GM12878 (cell line): ENCODE measurements around the gene AMBRA1. TPM values are rescaled to one million over a fixed set of nuclear protein-coding genes. Genes with fewer than 3 reads are reported as not detected.

ENCODE experiments used
- ATAC-seq: fragments of 200-7000 bp; cut with Tn5 transposase; 3 replicates; pipeline ENCODE4 v1.9.1; 2020; ENCODE audit warnings: mild to moderate bottlenecking, moderate library complexity
- BruUV-seq: library from RNA; stranded (reverse); fragments of 400-500 nt; replicated peaks from 2 replicates; lab custom pipeline; 2021; lab: Mats Ljungman, UMichigan
- CTCF ChIA-PET: fragments of 300-600 bp; sonication (Branson Sonifier 250); formaldehyde crosslinking; extraction: SDS; loops from one replicate; lab custom pipeline; 2021; ENCODE audit warnings: inconsistent platforms; lab: Yijun Ruan, JAX
- POLR2A ChIA-PET: fragments of 350-600 bp; formaldehyde crosslinking; extraction: SDS; loops from one replicate; lab custom pipeline; 2021; ENCODE audit warnings: inconsistent platforms; lab: Charles Lee
- RAD21 ChIA-PET: fragments of 300-600 bp; sonication (Branson Sonifier 250); formaldehyde crosslinking; loops from one replicate; lab custom pipeline; 2023; ENCODE audit warnings: antibody characterized with exemption; ENCODE audit not compliant: unreplicated experiment; lab: Charles Lee
- SMC1A ChIA-PET: fragments of 300-600 bp; sonication (Branson Sonifier 250); formaldehyde crosslinking; loops from one replicate; lab custom pipeline; 2023; ENCODE audit not compliant: unreplicated experiment, uncharacterized antibody; lab: Charles Lee
- DNase-seq: peaks from one replicate; pipeline ENCODE4 v3.0.0-alpha.2; 2011; ENCODE audit warnings: low read depth, low spot score
- FAIRE-seq: peaks from 3 replicates; lab custom pipeline; 2011; peaks lifted over from hg19 to GRCh38; lab: Jason Lieb, UNC
- H2AFZ ChIP-seq: 2 replicates; pipeline ENCODE4 v1.6.0; 2011; ENCODE audit warnings: low read depth, low read length, control low read depth; ENCODE audit not compliant: control insufficient read depth
- H3K27ac ChIP-seq: 2 replicates; pipeline ENCODE4 v1.5.1; 2011; ENCODE audit warnings: control low read depth; ENCODE audit not compliant: control insufficient read depth, insufficient read depth
- H3K27me3 ChIP-seq, 2 experiments: replicated peaks in 1 of 2; 2 replicates each; pipeline versions ENCODE4 v1.6.0 to v1.6.1; 2011; ENCODE audit warnings: low read length in 1 of 2; ENCODE audit not compliant: control insufficient read depth in 2 of 2, insufficient read depth in 2 of 2
- H3K36me3 ChIP-seq, 2 experiments: 2 replicates each; pipeline ENCODE4 v1.5.1; 2011; ENCODE audit warnings: low read length in 1 of 2; ENCODE audit not compliant: control insufficient read depth in 2 of 2, insufficient read depth in 2 of 2
- H3K4me1 ChIP-seq: 2 replicates; pipeline ENCODE4 v1.6.1; 2011; ENCODE audit warnings: mild to moderate bottlenecking, low read length, moderate library complexity, mixed read lengths; ENCODE audit not compliant: control insufficient read depth, insufficient read depth
- H3K4me2 ChIP-seq: 2 replicates; pipeline ENCODE4 v1.6.0; 2011; ENCODE audit warnings: control low read depth; ENCODE audit not compliant: control insufficient read depth, insufficient read depth
- H3K4me3 ChIP-seq: fragments of 200-600 bp; sonication (generic); 2 replicates; pipeline ENCODE4 v1.5.1; 2016
- H3K79me2 ChIP-seq: 2 replicates; pipeline ENCODE4 v1.6.0; 2011; ENCODE audit warnings: low read length; ENCODE audit not compliant: control insufficient read depth, insufficient read depth
- H3K9ac ChIP-seq: 2 replicates; pipeline ENCODE4 v1.8.0; 2011; ENCODE audit warnings: low read length, control low read depth, mixed read lengths; ENCODE audit not compliant: control insufficient read depth, insufficient read depth
- H3K9me3 ChIP-seq: replicated peaks from 3 replicates; pipeline ENCODE4 v1.5.1; 2011; ENCODE audit warnings: mild to moderate bottlenecking, low read length; ENCODE audit not compliant: control insufficient read depth, insufficient read depth
- H4K20me1 ChIP-seq: 2 replicates; pipeline ENCODE4 v1.6.0; 2011; ENCODE audit not compliant: control insufficient read depth, insufficient read depth
- ASH2L ChIP-seq: fragments of 300-600, 200-600 bp; sonication (generic); IDR thresholded peaks from 2 replicates; pipeline ENCODE4 v1.6.1; 2017; ENCODE audit warnings: low read depth, mild to moderate bottlenecking, borderline replicate concordance
- ATF2 ChIP-seq: IDR thresholded peaks from 2 replicates; pipeline ENCODE4 v1.6.1; 2012; ENCODE audit warnings: low read length, inconsistent platforms
- E2F8 ChIP-seq: fragments of 450-650 bp; IDR thresholded peaks from 2 replicates; pipeline ENCODE4 v1.6.1; 2018; ENCODE audit warnings: mild to moderate bottlenecking, low read depth, moderate library complexity; ENCODE audit not compliant: partially characterized antibody
- ETV6 ChIP-seq, 2 experiments: fragments of 450-650 bp in 1 of 2; IDR thresholded peaks in 1 of 2; conservative IDR thresholded peaks in 1 of 2; 2 replicates each; pipeline ENCODE4 v1.6.1; 2014; ENCODE audit warnings: antibody characterized with exemption in 1 of 2, borderline replicate concordance in 1 of 2, low read depth in 1 of 2, mild to moderate bottlenecking in 1 of 2, moderate library complexity in 1 of 2
- HDGF ChIP-seq: fragments of 450-650 bp; IDR thresholded peaks from 2 replicates; pipeline ENCODE4 v1.6.1; 2016; ENCODE audit warnings: antibody characterized with exemption
- KDM1A ChIP-seq: fragments of 200-600 bp; sonication (generic); IDR thresholded peaks from 2 replicates; pipeline ENCODE4 v1.6.1; 2016; ENCODE audit warnings: borderline replicate concordance
- MLLT1 ChIP-seq: fragments of 450-650 bp; IDR thresholded peaks from 2 replicates; pipeline ENCODE4 v1.6.1; 2016; ENCODE audit warnings: mild to moderate bottlenecking
- NFYB ChIP-seq: IDR thresholded peaks from 2 replicates; pipeline ENCODE4 v1.6.1; 2011; ENCODE audit warnings: low read depth, mild to moderate bottlenecking, low read length, improper control_type of control experiment, moderate library complexity; ENCODE audit not compliant: insufficient read depth
- NR2F1 ChIP-seq: fragments of 450-650 bp; conservative IDR thresholded peaks from 2 replicates; pipeline ENCODE4 v1.6.1; 2017; ENCODE audit warnings: mild to moderate bottlenecking
- RCOR1 ChIP-seq: conservative IDR thresholded peaks from 2 replicates; pipeline ENCODE4 v1.6.1; 2012; ENCODE audit warnings: low read depth, low read length, improper control_type of control experiment
- SIX5 ChIP-seq: IDR thresholded peaks from 2 replicates; pipeline ENCODE4 v1.6.1; 2011; ENCODE audit warnings: mild to moderate bottlenecking, low read depth, low read length, moderate library complexity; ENCODE audit not compliant: severe bottlenecking
- SMC3 ChIP-seq: IDR thresholded peaks from 2 replicates; pipeline ENCODE4 v1.6.1; 2011; ENCODE audit warnings: low read length, improper control_type of control experiment, borderline replicate concordance
- ZBED1 ChIP-seq: IDR thresholded peaks from 2 replicates; pipeline ENCODE4 v1.6.1; 2016; ENCODE audit warnings: borderline replicate concordance
- ZNF207 ChIP-seq: fragments of 450-650 bp; IDR thresholded peaks from 2 replicates; pipeline ENCODE4 v1.6.1; 2014; ENCODE audit warnings: antibody characterized with exemption, mild to moderate bottlenecking, borderline replicate concordance
- WGBS: methylation state at CpG from one replicate; pipeline ENCODE4 v1.1.6; 2016; ENCODE audit warnings: low lambda C conversion rate; ENCODE audit not compliant: insufficient replicate concordance, insufficient coverage; ENCODE audit errors: missing lambda C conversion rate; 5-methylcytosine and 5-hydroxymethylcytosine counted together
- in situ Hi-C: fragments of 300-500 bp; cut with MboI; formaldehyde crosslinking; loops from 9 replicates; pipeline ENCODE4 v1.14.3; 2018; ENCODE audit warnings: mixed read lengths
- intact Hi-C: fragments of 100-400 bp; cut with micrococcal nuclease; formaldehyde crosslinking; loops from one replicate; pipeline ENCODE4 v1.14.2; 2022; ENCODE audit not compliant: unreplicated experiment
- polyA plus RNA-seq, 11 experiments: library from polyadenylated mRNA; depleted of rRNA in 4 of 11; unstranded in 6 of 11; stranded (reverse) in 5 of 11; fragments of >200 nt; fragmentation: Nextera tagmentation in 4 of 11; fragmentation: Illumina TruSeq in 1 of 11; extraction: Ambion mirVana in 4 of 11; extraction: Trizol in 1 of 11; gene quantifications; 1 replicate in 1 of 11; 2 replicates in 10 of 11; pipeline versions ENCODE4 v1.2.1 to v1.2.3, GENCODE V29; 2011 to 2016; ENCODE audit warnings: inconsistent platforms in 2 of 11, missing spikeins in 2 of 11, low read depth in 1 of 11
- total RNA-seq, 4 experiments: library from RNA; depleted of rRNA in 3 of 4; stranded (reverse); fragments of >200 nt in 3 of 4; fragmentation: Illumina TruSeq in 1 of 4; extraction: Trizol in 1 of 4; gene quantifications; 2 replicates each; pipeline versions ENCODE4 v1.2.1 to v1.2.3, GENCODE V29; 2013 to 2021

AMBRA1 gene
- total and polyA plus RNA-seq, 10 of the 15 experiments (the other 5 are each of a cell fraction or from before 2014, with no cell fraction given) = 0.57 to 34.3 (median 13.7) TPM

GRCh38 chr11:46600194-46600960 is 6.6 kb upstream of the AMBRA1 start (continued):
- TF ChIP-seq RCOR1 = no peak
- no peak for TF ChIP-seq HDGF
- TF ChIP-seq ASH2L = no peak
- no peak for TF ChIP-seq ATF2
- TF ChIP-seq NR2F1 = no peak

- ChIA-PET SMC1A (interaction anchor here (1.1 to 1.2 kb wide), 3 partner anchors 8 to 61 kb away, joined by 3 to 4 read pairs (median 3); no protein-coding TSS in a partner anchor), RAD21 (no interaction called here), POLR2A (interaction anchor here (0.6 to 0.9 kb wide), 6 partner anchors 10 to 149 kb away, joined by 3 to 7 read pairs (median 4); no protein-coding TSS in a partner anchor), CTCF (interaction anchor here (0.6 to 1.2 kb wide), 6 partner anchors 8 to 685 kb away, joined by 3 to 6 read pairs (median 3); no protein-coding TSS in a partner anchor)
- no peaks in the 10 kb centered on the region for H3K36me3 ChIP-seq
- DNase-seq = no peak
- ATAC-seq = no peak
- H3K4me2 ChIP-seq = no peak overlapping the region
- no peak for FAIRE-seq
- H3K4me1 ChIP-seq = peaks cover 16% of the 10 kb centered on the region
- intact Hi-C loops (no loop called here), in situ Hi-C loops (no loop called here)
- H2AFZ ChIP-seq = no peak overlapping the region
- no peak overlapping the region for H3K27ac ChIP-seq
- no peaks in the 10 kb centered on the region for H3K27me3 ChIP-seq
- BruUV-seq = no TSS peak
- 0 out of 2 replicates have a peak, but pooled peaks cover 2% of the 10 kb centered on the region for H3K79me2 ChIP-seq
- 97% methylated on average over 8 of the region's 8 CpGs for WGBS
- H3K9ac ChIP-seq = no peak overlapping the region
- H3K9me3 ChIP-seq = no peaks in the 10 kb centered on the region; the same call in 2 of the 3 replicates
- H4K20me1 ChIP-seq = no peaks in the 10 kb centered on the region
- H3K4me3 ChIP-seq = no peak overlapping the region
- no peak for TF ChIP-seq SMC3
- no peak for TF ChIP-seq KDM1A
- TF ChIP-seq NFYB = no peak
- TF ChIP-seq E2F8 = no peak
- no peak for TF ChIP-seq RCOR1
- no peak for TF ChIP-seq SIX5
- TF ChIP-seq MLLT1 = no peak
- no peak for TF ChIP-seq ZNF207
- TF ChIP-seq ETV6 (conservative IDR thresholded peaks at IDR 0.05 in 1 of 2, IDR thresholded peaks at IDR 0.05 in 1 of 2; ENCODE audit: borderline replicate concordance in 1 of 2, low read depth in 1 of 2) = no peak
- TF ChIP-seq ZBED1 = no peak
Measured at GRCh38 chr11:46599340-46600193, 5.7 kb upstream of the AMBRA1 start.
